ENCODE results near the gene WWOX. TPM values are rescaled to one million over a fixed set of nuclear protein-coding genes. Genes with fewer than 3 reads are reported as not detected.

The WWOX gene
- total and polyA plus RNA-seq, 2 of the 13 experiments (the other 11 are each of a cell fraction or from before 2014, with no cell fraction given) = 9.1 to 37.4 TPM

DNA sequence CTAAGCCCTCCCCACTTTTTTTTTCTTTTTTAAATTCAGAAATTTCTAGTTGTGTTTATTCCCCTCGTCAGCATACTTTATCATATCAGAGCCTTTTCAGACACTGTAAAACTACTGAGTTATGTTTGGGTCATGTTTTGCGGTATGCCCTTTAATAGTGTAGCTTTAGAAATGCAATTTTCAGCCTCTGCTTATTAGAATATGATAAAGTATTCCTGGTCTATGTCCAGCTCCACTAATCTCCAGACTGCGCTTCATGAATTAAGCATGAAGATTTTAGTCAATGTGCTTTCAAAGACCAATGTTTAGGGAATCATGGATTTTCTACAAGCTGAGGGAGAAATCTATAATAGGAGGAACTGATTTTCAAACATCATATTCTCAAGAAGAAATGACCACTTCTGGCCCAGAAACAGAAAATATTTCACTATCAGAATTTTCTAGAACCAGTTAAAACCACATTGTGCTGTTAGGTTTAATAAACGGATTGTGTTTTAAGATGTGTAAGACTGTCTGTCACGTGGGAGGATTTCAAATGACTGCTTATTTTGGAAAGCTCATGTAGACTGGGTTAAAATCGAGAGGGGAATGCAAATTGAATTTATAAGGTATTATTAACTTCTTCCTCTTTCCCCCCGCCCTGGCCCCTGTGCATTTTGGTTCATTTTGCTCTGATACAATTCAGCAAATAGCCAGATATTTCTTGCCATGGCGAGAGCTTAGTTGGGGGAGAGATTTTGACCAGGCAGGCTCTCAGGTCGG is 498.5 kb downstream of the WWOX start (continued):
- TF ChIP-seq, protein P1, sequence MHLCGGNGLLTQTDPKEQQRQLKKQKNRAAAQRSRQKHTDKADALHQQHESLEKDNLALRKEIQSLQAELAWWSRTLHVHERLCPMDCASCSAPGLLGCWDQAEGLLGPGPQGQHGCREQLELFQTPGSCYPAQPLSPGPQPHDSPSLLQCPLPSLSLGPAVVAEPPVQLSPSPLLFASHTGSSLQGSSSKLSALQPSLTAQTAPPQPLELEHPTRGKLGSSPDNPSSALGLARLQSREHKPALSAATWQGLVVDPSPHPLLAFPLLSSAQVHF (CRISPR knock-in tag; IDR thresholded peaks at IDR 0.05) = no peak
- TF ChIP-seq, protein P2, sequence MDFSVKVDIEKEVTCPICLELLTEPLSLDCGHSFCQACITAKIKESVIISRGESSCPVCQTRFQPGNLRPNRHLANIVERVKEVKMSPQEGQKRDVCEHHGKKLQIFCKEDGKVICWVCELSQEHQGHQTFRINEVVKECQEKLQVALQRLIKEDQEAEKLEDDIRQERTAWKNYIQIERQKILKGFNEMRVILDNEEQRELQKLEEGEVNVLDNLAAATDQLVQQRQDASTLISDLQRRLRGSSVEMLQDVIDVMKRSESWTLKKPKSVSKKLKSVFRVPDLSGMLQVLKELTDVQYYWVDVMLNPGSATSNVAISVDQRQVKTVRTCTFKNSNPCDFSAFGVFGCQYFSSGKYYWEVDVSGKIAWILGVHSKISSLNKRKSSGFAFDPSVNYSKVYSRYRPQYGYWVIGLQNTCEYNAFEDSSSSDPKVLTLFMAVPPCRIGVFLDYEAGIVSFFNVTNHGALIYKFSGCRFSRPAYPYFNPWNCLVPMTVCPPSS (IDR thresholded peaks at IDR 0.05) = no peak
- TF ChIP-seq ARID3A (IDR thresholded peaks at IDR 0.05; ENCODE audit: low read depth, low read length) = no peak
- no peak for TF ChIP-seq ZNF496 (CRISPR knock-in tag; IDR thresholded peaks at IDR 0.05; ENCODE audit: insufficient replicate concordance)

DNA sequence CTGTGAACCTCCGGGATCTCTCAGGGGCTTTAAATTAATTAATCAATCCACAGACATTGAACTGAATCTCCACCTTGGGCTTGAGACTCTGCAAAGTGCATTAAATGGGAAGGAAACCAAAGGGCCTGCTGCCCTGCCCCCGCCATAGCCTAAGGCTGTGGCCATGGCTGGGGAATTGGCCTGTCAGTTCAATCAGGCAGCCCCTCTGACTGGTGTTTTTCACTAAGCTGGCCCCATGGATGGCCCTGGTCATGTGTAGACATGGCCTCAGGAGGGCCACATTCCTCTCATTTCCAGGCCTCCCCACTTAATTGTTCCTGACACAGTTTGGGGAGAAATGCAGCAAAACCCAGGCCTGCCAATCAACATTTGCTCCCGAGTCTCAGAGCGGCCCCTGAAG is 499.8 kb downstream of the WWOX start:
- ATAC-seq (no peak), DNase-seq (ENCODE audit: low spot score) (no peak), FAIRE-seq (no peak)
- ChIA-PET POLR2A (no interaction called here), CTCF (ENCODE audit: low intra/inter-chr PET ratio, low total read pairs) (no interaction called here)
- Histone ChIP-seq H3K4me3 (replicated peaks in 1 of 3; ENCODE audit: insufficient read depth in 1 of 3, low read depth in 2 of 3, low read length in 3 of 3) (no peak overlapping the region), H2AFZ (ENCODE audit: low read length) (no peak overlapping the region), H3K27me3 (ENCODE audit: control insufficient read depth in 1 of 2, insufficient read depth in 2 of 2, low read length in 2 of 2) (no peaks in the 10 kb centered on the region), H3K36me3 (replicated peaks in 1 of 2; ENCODE audit: control insufficient read depth in 1 of 2, insufficient read depth in 2 of 2, low read length in 2 of 2) (no peaks in the 10 kb centered on the region), H3K27ac (ENCODE audit: extremely low read length, insufficient read depth, low read length) (no peak overlapping the region), H3K9me3 (ENCODE audit: low read length) (no peaks in the 10 kb centered on the region), H3K9ac (ENCODE audit: insufficient read depth, low read depth, low read length) (no peak overlapping the region), H3K4me1 (ENCODE audit: insufficient read depth, low read length) (peaks cover 45% of the 10 kb centered on the region), H4K20me1 (ENCODE audit: insufficient read depth, low read length) (no peaks in the 10 kb centered on the region), H3K4me2 (ENCODE audit: low read depth, low read length) (no peak overlapping the region), H3K79me2 (ENCODE audit: insufficient read depth, low read length) (no peaks in the 10 kb centered on the region)
- in situ Hi-C loops (cut with HindIII; ENCODE audit: extremely low pct_ligation_motif_present, low pct_unique_long_range_greater_than_20kb) (no loop called here), intact Hi-C loops (cut with micrococcal nuclease; ENCODE audit: unreplicated experiment) (no loop called here)
- 100% methylated on average over 3 of the region's 4 CpGs for WGBS (ENCODE audit: low lambda C conversion rate)
- no TSS peak for BruUV-seq (replicated peaks)
- TF ChIP-seq, protein P3, sequence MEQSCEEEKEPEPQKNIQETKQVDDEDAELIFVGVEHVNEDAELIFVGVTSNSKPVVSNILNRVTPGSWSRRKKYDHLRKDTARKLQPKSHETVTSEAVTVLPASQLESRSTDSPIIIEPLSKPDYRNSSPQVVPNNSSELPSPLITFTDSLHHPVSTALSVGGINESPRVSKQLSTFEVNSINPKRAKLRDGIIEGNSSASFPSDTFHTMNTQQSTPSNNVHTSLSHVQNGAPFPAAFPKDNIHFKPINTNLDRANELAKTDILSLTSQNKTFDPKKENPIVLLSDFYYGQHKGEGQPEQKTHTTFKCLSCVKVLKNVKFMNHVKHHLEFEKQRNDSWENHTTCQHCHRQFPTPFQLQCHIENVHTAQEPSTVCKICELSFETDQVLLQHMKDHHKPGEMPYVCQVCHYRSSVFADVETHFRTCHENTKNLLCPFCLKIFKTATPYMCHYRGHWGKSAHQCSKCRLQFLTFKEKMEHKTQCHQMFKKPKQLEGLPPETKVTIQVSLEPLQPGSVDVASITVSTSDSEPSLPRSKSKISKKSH (CRISPR knock-in tag; IDR thresholded peaks at IDR 0.05; ENCODE audit: borderline replicate concordance) = no peak
- no peak for TF ChIP-seq NBN (conservative IDR thresholded peaks at IDR 0.05)
- TF ChIP-seq RBM22 (optimal IDR thresholded peaks at IDR 0.05; ENCODE audit: low read length) = no peak
- TF ChIP-seq NFYC (CRISPR knock-in tag; IDR thresholded peaks at IDR 0.05) = no peak
- TF ChIP-seq, protein P4, sequence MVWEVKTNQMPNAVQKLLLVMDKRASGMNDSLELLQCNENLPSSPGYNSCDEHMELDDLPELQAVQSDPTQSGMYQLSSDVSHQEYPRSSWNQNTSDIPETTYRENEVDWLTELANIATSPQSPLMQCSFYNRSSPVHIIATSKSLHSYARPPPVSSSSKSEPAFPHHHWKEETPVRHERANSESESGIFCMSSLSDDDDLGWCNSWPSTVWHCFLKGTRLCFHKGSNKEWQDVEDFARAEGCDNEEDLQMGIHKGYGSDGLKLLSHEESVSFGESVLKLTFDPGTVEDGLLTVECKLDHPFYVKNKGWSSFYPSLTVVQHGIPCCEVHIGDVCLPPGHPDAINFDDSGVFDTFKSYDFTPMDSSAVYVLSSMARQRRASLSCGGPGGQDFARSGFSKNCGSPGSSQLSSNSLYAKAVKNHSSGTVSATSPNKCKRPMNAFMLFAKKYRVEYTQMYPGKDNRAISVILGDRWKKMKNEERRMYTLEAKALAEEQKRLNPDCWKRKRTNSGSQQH (CRISPR knock-in tag; IDR thresholded peaks at IDR 0.05; ENCODE audit: low read depth) = no peak
- TF ChIP-seq ZZZ3 (CRISPR knock-in tag; IDR thresholded peaks at IDR 0.05; ENCODE audit: borderline replicate concordance) = no peak
- no peak for TF ChIP-seq TEAD3 (CRISPR knock-in tag; optimal IDR thresholded peaks at IDR 0.05; ENCODE audit: borderline replicate concordance)
- TF ChIP-seq ZSCAN20 (CRISPR knock-in tag; IDR thresholded peaks at IDR 0.05; ENCODE audit: borderline replicate concordance) = no peak
